Spleen (tissue), 7 donors: Measurements from ENCODE around the gene ARHGAP20.

Source experiments
- CTCF ChIP-seq, 11 experiments: fragments of 200-600 bp in 7 of 11; fragments of 450-650 bp in 4 of 11; sonication (generic) in 4 of 11; IDR thresholded peaks in 8 of 11; conservative IDR thresholded peaks in 3 of 11; 1 replicate in 7 of 11; 2 replicates in 4 of 11; pipeline versions ENCODE4 v1.4.0 to v1.8.0; 2016 to 2021; ENCODE audit warnings: antibody characterized with exemption in 11 of 11, inconsistent platforms in 4 of 11, mild to moderate bottlenecking in 1 of 11
- POLR2A ChIP-seq, 3 donors: fragments of 450-650 bp; IDR thresholded peaks; one replicate each; pipeline ENCODE4 v1.5.1; 2017; ENCODE audit warnings: antibody characterized with exemption in 3 of 3, mild to moderate bottlenecking in 1 of 3
- donor health status: DM: no; HTN: no; CAD: no; lungs with moderate emphysema.
- donor health status: DM: no; HTN: no; CAD: no.
- donor health status: DM: no; HTN: no; CAD: no.

- TF ChIP-seq POLR2A (IDR thresholded peaks at IDR 0.05): no peak
- no peak for TF ChIP-seq CTCF (IDR thresholded peaks at IDR 0.05 in 8 of 11, conservative IDR thresholded peaks at IDR 0.05 in 3 of 11)
These were observed 18.5 kb upstream of the ARHGAP20 start for GRCh38 chr11:110730773-110731172.
